PC-9 (cell line): Measurements from ENCODE around the gene OXGR1. TPM values are rescaled to one million over a fixed set of nuclear protein-coding genes. Genes with fewer than 3 reads are reported as not detected.

Experiments used
- BruUV-seq: library from RNA; stranded (reverse); fragments of 400-500 nt; replicated peaks from 2 replicates; lab custom pipeline; 2021; lab: Mats Ljungman, UMichigan
- CTCF ChIA-PET: fragments of 300-600 bp; sonication (Branson Sonifier 250); formaldehyde crosslinking; loops from one replicate; lab custom pipeline; 2022; ENCODE audit warnings: antibody characterized with exemption; lab: Charles Lee
- POLR2A ChIA-PET: fragments of 300-600 bp; sonication (Branson Sonifier 250); formaldehyde crosslinking; loops from one replicate; lab custom pipeline; 2022; ENCODE audit warnings: antibody characterized with exemption; ENCODE audit not compliant: unreplicated experiment; lab: Charles Lee
- DNase-seq, 2 experiments: peaks; one replicate each; pipeline versions ENCODE4 v3.0.0 to v3.0.0-alpha.2; 2015 to 2022; ENCODE audit warnings: mixed read lengths in 1 of 2
- H2AFZ ChIP-seq: fragments of 200-600 bp; sonication (generic); 2 replicates; pipeline ENCODE4 v1.8.1; 2017; ENCODE audit warnings: antibody characterized with exemption
- H3F3A ChIP-seq: fragments of 200-600 bp; sonication (generic); 2 replicates; pipeline ENCODE4 v1.8.1; 2017; ENCODE audit warnings: antibody characterized with exemption, mild to moderate bottlenecking, low read depth; ENCODE audit not compliant: insufficient read depth
- H3K27ac ChIP-seq: fragments of 200-600 bp; sonication (generic); 2 replicates; pipeline ENCODE4 v1.6.1; 2016; ENCODE audit warnings: mixed run types
- H3K27me3 ChIP-seq: fragments of 200-600 bp; sonication (generic); 2 replicates; pipeline ENCODE4 v1.6.1; 2016; ENCODE audit warnings: low read depth, mixed run types; ENCODE audit not compliant: insufficient read depth
- H3K36me3 ChIP-seq: fragments of 200-600 bp; sonication (generic); 2 replicates; pipeline ENCODE4 v1.6.1; 2016; ENCODE audit warnings: low read depth, mixed run types
- H3K4me1 ChIP-seq: fragments of 200-600 bp; sonication (generic); replicated peaks from 2 replicates; pipeline ENCODE4 v1.6.1; 2016; ENCODE audit warnings: mixed run types; ENCODE audit not compliant: insufficient read depth
- H3K4me2 ChIP-seq: fragments of 200-600 bp; sonication (generic); 2 replicates; pipeline ENCODE4 v1.6.1; 2017; ENCODE audit warnings: mixed run types
- H3K4me3 ChIP-seq: fragments of 200-600 bp; sonication (generic); 2 replicates; pipeline ENCODE4 v1.6.1; 2016; ENCODE audit warnings: mixed run types
- H3K79me2 ChIP-seq: fragments of 200-600 bp; sonication (generic); 2 replicates; pipeline ENCODE4 v1.6.1; 2017; ENCODE audit warnings: low read depth, mixed run types
- H3K9me2 ChIP-seq: fragments of 200-600 bp; sonication (generic); 2 replicates; pipeline ENCODE4 v1.8.1; 2017; ENCODE audit warnings: mild to moderate bottlenecking; ENCODE audit not compliant: insufficient read depth
- H3K9me3 ChIP-seq: fragments of 200-600 bp; sonication (generic); 2 replicates; pipeline ENCODE4 v1.8.1; 2016; ENCODE audit warnings: low read depth; ENCODE audit not compliant: insufficient read depth
- H4K20me1 ChIP-seq: fragments of 200-600 bp; sonication (generic); 2 replicates; pipeline ENCODE4 v1.8.1; 2017; ENCODE audit not compliant: insufficient read depth
- CTCF ChIP-seq: fragments of 200-600 bp; sonication (generic); conservative IDR thresholded peaks from 2 replicates; pipeline ENCODE4 v1.6.1; 2017; ENCODE audit warnings: mixed run types, antibody characterized with exemption, mild to moderate bottlenecking, moderate library complexity
- EZH2 ChIP-seq: fragments of 200-600 bp; sonication (generic); IDR thresholded peaks from 2 replicates; pipeline ENCODE4 v1.8.0; 2017; ENCODE audit warnings: antibody characterized with exemption, low read depth
- intact Hi-C: fragments of 100-400 bp; cut with micrococcal nuclease; formaldehyde crosslinking; loops from one replicate; pipeline ENCODE4 v1.10.0; 2022; ENCODE audit not compliant: unreplicated experiment
- total RNA-seq: library from RNA; stranded (reverse); gene quantifications from 2 replicates; pipeline ENCODE4 v1.2.3, GENCODE V29; 2021

OXGR1 gene
- total RNA-seq, 1 experiment from 2014 or later, result not detected

GRCh38 chr13:97020194-97020593, 25.9 kb upstream of the OXGR1 start:
- no TSS peak for BruUV-seq
- no peak for TF ChIP-seq CTCF
- TF ChIP-seq EZH2, result no peak
- CTCF ChIA-PET, result no interaction called here
- Histone ChIP-seq H2AFZ (no peak overlapping the region), H3K79me2 (no peaks in the 10 kb centered on the region), H3K36me3 (no peaks in the 10 kb centered on the region), H3K9me3 (no peaks in the 10 kb centered on the region), H3K4me3 (no peak overlapping the region), H3K27me3 (no peaks in the 10 kb centered on the region), H3K27ac (no peak overlapping the region), H3F3A (no peaks in the 10 kb centered on the region), H4K20me1 (no peaks in the 10 kb centered on the region), H3K9me2 (no peaks in the 10 kb centered on the region), H3K4me2 (no peak overlapping the region), H3K4me1 (peaks cover 10% of the 10 kb centered on the region; the same call in 1 of the 2 replicates)
- no peak for DNase-seq
- intact Hi-C loops, result no loop called here
- POLR2A ChIA-PET, result no interaction called here

- H3K27me3 ChIP-seq, result no peaks in the 10 kb centered on the region
- POLR2A ChIA-PET, result no interaction called here
- DNase-seq, result no peak
- no peaks in the 10 kb centered on the region for H3K79me2 ChIP-seq
- H3K9me2 ChIP-seq, result no peaks in the 10 kb centered on the region
- H3K4me1 ChIP-seq, result peaks cover 8% of the 10 kb centered on the region; the same call in 1 of the 2 replicates
- H3F3A ChIP-seq, result no peaks in the 10 kb centered on the region
- no peaks in the 10 kb centered on the region for H4K20me1 ChIP-seq
- H3K27ac ChIP-seq, result no peak overlapping the region
- H3K9me3 ChIP-seq, result no peaks in the 10 kb centered on the region
- no TSS peak for BruUV-seq
- no peaks in the 10 kb centered on the region for H3K36me3 ChIP-seq
- H3K4me2 ChIP-seq, result no peak overlapping the region
- no peak overlapping the region for H2AFZ ChIP-seq
- CTCF ChIA-PET, result no interaction called here
- no peak overlapping the region for H3K4me3 ChIP-seq
- intact Hi-C loops, result loop anchor here (2.0 to 5.0 kb wide), 3 partner anchors 414 to 782 kb away; no protein-coding TSS in a partner anchor
- TF ChIP-seq CTCF (no peak), EZH2 (no peak)
Measured at GRCh38 chr13:97019236-97019635, 25.0 kb upstream of the OXGR1 start.

- no peak overlapping the region for H3K4me3 ChIP-seq
- H3K27me3 ChIP-seq, result no peaks in the 10 kb centered on the region
- no peaks in the 10 kb centered on the region for H4K20me1 ChIP-seq
- H3K4me2 ChIP-seq, result peak overlapping the region; percentile 18
- intact Hi-C loops, result loop anchor here (1.0 to 5.0 kb wide), 4 partner anchors 341 to 783 kb away; no protein-coding TSS in a partner anchor
- CTCF ChIA-PET, result interaction anchor here (0.8 to 1.0 kb wide), 2 partner anchors 92 to 341 kb away, joined by 3 to 5 read pairs; no protein-coding TSS in a partner anchor
- no peaks in the 10 kb centered on the region for H3K9me2 ChIP-seq
- peak; percentile 93 for TF ChIP-seq CTCF
- no peak for TF ChIP-seq EZH2
- H2AFZ ChIP-seq, result no peak overlapping the region
- no peaks in the 10 kb centered on the region for H3K9me3 ChIP-seq
- no peaks in the 10 kb centered on the region for H3K36me3 ChIP-seq
- no peaks in the 10 kb centered on the region; the same call in 1 of the 2 replicates for H3K4me1 ChIP-seq
- no TSS peak for BruUV-seq
- no peaks in the 10 kb centered on the region for H3F3A ChIP-seq
- no peaks in the 10 kb centered on the region for H3K79me2 ChIP-seq
- H3K27ac ChIP-seq, result no peak overlapping the region
- DNase-seq, result peak; percentile 30 to 57
- POLR2A ChIA-PET, result interaction anchor here (0.6 kb wide), 1 partner anchor 15 kb away, joined by 5 read pairs; no protein-coding TSS in a partner anchor
Measured at GRCh38 chr13:97018029-97018819, 23.9 kb upstream of the OXGR1 start.
